Embryonic facial prominence (tissue), 1 donor: ENCODE results near the gene ZNF524.

Experiments used
- DNase-seq: peaks from one replicate; pipeline ENCODE4 v3.0.0-alpha.2; 2016; ENCODE audit errors: extremely low spot score

Gene ZNF524

GRCh38 chr19:55620410-55621204 is 20.5 kb downstream of the ZNF524 start:
- no peak for DNase-seq

- DNase-seq: no peak
Measured at GRCh38 chr19:55621205-55621672, 21.2 kb downstream of the ZNF524 start.

GRCh38 chr19:55621673-55622231 is 21.7 kb downstream of the ZNF524 start:
- no peak for DNase-seq

- DNase-seq: no peak
Measured at GRCh38 chr19:55622242-55622969, 22.3 kb downstream of the ZNF524 start.

- DNase-seq: no peak
Measured at GRCh38 chr19:55623130-55623529, 23.0 kb downstream of the ZNF524 start.

GRCh38 chr19:55623561-55623960 is 23.5 kb downstream of the ZNF524 start:
- DNase-seq: no peak

GRCh38 chr19:55624109-55625003 is 24.3 kb downstream of the ZNF524 start, which contains the start of gene ZNF784:
TSS of gene ZNF784 (minus strand) at chr19:55624566. CDS start at chr19:55624561, 5 bp downstream.
- peak; percentile 91 for DNase-seq

- no peak for DNase-seq
Measured at GRCh38 chr19:55625004-55625326, 24.9 kb downstream of the ZNF524 start.

GRCh38 chr19:55626350-55626749 is 26.3 kb downstream of the ZNF524 start:
- DNase-seq: no peak

GRCh38 chr19:55632463-55632834 is 32.4 kb downstream of the ZNF524 start:
- DNase-seq: peak; percentile 51

GRCh38 chr19:55633861-55634260 is 33.8 kb downstream of the ZNF524 start:
- DNase-seq: no peak

GRCh38 chr19:55635334-55635717 is 35.2 kb downstream of the ZNF524 start:
- DNase-seq: no peak

GRCh38 chr19:55635856-55636440 is 35.9 kb downstream of the ZNF524 start:
- no peak for DNase-seq

- no peak for DNase-seq
Measured at GRCh38 chr19:55636723-55637122, 36.6 kb downstream of the ZNF524 start.

- no peak for DNase-seq
Measured at GRCh38 chr19:55637534-55637933, 37.4 kb downstream of the ZNF524 start.

GRCh38 chr19:55638864-55639359 is 38.8 kb downstream of the ZNF524 start:
- no peak for DNase-seq

- no peak for DNase-seq
Measured at GRCh38 chr19:55640043-55640576, 40.0 kb downstream of the ZNF524 start.

GRCh38 chr19:55640577-55641425 is 40.7 kb downstream of the ZNF524 start, which contains the start of gene ZNF580:
TSS of gene ZNF580 (plus strand) at chr19:55641002. CDS start at chr19:55642509, 1,507 bp downstream.
- DNase-seq: no peak

GRCh38 chr19:55641426-55642152 is 41.5 kb downstream of the ZNF524 start:
- no peak for DNase-seq
